Omental fat pad (tissue), 4 donors: ENCODE measurements around the gene CDC42BPB. TPM values are rescaled to one million over a fixed set of nuclear protein-coding genes. Genes with fewer than 3 reads are reported as not detected.

ENCODE experiments used
- ATAC-seq: fragments of 150-250 bp; one replicate; pipeline ENCODE4 v1.9.1; 2016; ENCODE audit warnings: mild to moderate bottlenecking, moderate library complexity; ENCODE audit not compliant: low FRiP score
- DNase-seq: peaks from one replicate; pipeline ENCODE4 v3.0.0-alpha.2; 2019; ENCODE audit warnings: low spot score
- total RNA-seq, 4 donors: library from RNA; depleted of rRNA; stranded (reverse); fragments of >200 nt; gene quantifications; one replicate each; pipeline ENCODE4 v1.1.0, GENCODE V29; 2016
- TF ChIP-seq, protein P1 (sequence below), 3 donors: fragments of 450-650 bp; IDR thresholded peaks; one replicate each; pipeline ENCODE4 v1.5.1; 2016 to 2017; ENCODE audit warnings: antibody characterized with exemption in 3 of 3, mild to moderate bottlenecking in 3 of 3, moderate library complexity in 2 of 3

CDC42BPB gene
- total RNA-seq, 4 donors from 2014 or later, result 63.7 to 131 (median 113) TPM

DNA sequence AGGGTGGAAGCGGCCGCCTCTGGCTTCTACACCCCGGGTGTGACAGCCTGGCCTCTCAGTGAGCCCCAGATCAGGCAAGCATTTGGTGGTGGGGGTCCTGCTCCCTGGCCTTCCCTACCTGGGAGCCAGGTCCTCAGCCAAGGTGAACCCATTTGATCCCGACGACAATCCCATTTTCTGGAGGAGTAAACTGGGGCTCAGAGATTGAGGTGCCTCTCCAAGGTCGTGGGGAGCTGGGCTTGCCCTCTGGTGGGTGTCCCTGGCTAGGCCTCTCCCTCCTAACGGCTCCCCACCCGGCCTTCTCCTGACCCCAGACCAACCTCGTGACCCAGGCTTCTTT is 34.5 kb upstream of the CDC42BPB start:
- TF ChIP-seq, protein P1, sequence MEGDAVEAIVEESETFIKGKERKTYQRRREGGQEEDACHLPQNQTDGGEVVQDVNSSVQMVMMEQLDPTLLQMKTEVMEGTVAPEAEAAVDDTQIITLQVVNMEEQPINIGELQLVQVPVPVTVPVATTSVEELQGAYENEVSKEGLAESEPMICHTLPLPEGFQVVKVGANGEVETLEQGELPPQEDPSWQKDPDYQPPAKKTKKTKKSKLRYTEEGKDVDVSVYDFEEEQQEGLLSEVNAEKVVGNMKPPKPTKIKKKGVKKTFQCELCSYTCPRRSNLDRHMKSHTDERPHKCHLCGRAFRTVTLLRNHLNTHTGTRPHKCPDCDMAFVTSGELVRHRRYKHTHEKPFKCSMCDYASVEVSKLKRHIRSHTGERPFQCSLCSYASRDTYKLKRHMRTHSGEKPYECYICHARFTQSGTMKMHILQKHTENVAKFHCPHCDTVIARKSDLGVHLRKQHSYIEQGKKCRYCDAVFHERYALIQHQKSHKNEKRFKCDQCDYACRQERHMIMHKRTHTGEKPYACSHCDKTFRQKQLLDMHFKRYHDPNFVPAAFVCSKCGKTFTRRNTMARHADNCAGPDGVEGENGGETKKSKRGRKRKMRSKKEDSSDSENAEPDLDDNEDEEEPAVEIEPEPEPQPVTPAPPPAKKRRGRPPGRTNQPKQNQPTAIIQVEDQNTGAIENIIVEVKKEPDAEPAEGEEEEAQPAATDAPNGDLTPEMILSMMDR (IDR thresholded peaks at IDR 0.05), result no peak
- DNase-seq, result no peak

DNA sequence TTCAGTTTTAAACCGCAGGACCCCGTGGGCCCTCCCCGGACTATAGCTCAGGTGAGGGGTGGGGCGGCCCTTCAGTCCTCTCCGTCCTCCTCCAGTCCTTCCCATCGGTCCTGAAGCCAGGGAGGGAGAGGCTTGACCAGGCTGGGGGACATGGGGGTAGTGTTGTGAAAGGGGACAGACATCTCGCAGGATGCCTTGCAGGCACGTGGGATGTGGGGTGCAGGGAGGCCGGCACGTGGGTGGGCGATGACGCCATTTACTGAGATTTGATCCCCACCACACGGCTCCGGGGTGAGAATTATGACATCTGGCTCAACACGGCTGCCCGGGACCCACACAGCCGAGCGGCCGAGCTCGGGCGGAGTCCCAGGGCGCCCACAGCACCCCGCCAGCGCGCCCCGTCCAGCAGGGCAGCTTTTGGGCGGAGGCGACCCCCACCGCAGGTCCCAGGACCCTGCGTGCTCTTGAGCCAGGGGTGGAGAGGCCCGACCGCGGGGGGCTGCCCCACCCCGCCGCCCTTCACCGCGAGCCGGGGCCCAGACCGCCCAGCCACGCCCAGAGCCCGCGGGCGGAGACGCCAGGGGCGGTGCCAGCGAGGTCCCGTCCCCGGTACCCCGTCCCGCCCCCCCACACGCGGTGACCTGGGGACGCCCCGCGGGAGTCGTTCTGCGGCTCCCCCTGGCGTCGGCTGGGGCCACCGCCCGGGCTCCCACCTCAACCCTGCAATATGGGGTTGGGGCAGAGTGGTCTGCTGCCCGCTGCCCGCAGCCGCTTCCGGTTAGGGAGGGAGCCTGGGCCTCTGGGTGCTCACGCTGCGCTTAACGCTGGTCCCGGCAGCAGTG is 33.9 kb upstream of the CDC42BPB start:
- ATAC-seq (peak; percentile 76), DNase-seq (no peak)
- TF ChIP-seq, protein P1 (IDR thresholded peaks at IDR 0.05), result no peak

More for the DNA sequence above, 34.5 kb upstream of the CDC42BPB start:
- ATAC-seq, result no peak

DNA sequence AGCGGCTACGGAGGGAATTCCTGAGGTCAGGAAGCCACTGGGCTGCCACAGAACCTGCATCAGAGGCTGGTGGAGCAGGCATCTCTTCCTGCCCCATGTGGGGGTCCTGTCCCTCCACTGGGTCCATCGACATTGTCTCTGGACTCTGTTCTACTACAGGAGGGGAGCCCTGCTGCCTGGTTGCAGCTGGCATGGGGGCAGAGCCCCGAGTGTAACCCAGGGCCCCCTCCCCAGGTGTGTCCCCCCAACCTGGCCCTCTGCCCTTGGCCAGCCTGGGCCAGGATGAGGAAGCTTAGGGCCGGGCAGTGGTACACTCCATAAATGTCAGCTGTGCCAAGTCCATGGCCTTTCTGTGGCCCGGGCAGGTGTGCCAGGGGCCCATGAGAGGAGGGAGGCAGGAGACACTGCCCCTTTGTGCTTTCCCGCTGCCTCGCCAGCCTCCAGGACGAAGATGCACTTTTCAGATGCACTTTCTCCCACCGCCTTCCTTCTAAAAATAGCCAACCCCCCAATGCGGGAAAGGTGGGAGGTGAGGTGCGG is 33.2 kb upstream of the CDC42BPB start:
- ATAC-seq (no peak), DNase-seq (no peak)
- TF ChIP-seq, protein P1 (IDR thresholded peaks at IDR 0.05), result no peak

DNA sequence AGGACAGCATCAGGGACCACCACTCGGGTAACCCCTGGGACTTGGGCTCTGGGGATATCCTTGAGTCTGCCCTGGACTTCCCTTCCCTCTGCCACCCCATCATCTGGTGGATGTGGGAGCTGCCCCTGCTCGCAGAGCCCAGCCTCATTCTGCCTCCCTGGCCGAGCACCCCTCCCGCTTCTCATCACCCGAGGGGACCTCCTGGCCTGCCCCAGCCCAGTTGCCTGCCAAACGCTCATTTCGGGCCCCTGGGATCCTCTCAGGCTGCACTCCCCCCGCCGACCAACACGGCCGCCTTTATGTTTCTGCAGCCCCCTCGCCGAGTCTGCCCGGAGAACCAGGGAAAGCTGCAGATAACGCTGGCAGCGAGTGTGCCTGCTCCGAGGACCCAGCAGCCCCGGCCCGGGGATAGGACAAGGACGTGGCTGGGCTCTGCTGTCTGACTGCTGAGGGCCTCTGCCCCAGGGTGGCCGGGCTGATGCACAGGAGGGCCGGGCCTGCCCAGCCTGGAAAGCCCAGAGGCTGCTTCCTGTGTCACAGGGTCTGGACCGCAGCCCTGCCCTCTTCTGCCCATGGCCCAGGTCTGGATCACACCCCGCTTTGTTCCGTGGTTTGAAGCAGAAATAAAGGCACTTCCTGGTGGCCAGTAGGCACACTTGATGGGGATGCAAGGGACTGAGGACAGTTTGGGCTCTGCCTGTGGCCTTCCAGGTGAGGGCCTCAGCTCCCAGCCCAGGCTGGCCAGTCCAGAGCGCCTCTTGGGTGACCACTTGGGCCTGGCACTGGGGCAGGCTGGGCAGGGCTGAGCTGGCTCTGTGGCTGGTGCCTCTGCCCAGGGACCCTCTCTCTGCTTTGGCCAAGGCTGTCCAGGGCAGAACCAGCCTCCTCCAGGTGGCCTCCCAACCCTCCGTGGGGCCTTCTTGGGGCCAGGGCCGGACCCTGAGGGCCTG is 32.3 kb upstream of the CDC42BPB start:
- TF ChIP-seq, protein P1 (IDR thresholded peaks at IDR 0.05), result no peak
- no peak for ATAC-seq
- DNase-seq, result no peak

DNA sequence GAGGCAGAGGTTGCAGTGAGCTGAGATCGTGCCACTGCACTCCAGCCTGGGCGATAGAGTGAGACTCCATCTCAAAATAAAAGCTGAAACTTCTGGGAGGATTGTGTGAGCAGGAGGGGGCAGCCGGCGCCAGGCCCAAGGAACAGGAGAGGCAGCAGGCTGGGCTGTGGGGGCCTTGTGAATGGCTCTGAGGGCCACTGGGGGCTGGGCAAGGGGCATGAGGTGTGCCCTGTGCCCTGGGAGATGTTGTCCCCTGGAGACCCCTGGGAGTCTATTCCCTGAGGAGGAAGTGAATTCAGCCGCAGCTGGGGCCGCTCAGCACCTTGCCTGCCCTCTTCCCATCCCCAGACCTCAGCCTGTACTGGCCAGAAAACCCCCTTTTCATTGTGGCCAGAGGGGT is 31.6 kb upstream of the CDC42BPB start:
- DNase-seq, result no peak
- no peak for ATAC-seq
- TF ChIP-seq, protein P1 (IDR thresholded peaks at IDR 0.05), result no peak

DNA sequence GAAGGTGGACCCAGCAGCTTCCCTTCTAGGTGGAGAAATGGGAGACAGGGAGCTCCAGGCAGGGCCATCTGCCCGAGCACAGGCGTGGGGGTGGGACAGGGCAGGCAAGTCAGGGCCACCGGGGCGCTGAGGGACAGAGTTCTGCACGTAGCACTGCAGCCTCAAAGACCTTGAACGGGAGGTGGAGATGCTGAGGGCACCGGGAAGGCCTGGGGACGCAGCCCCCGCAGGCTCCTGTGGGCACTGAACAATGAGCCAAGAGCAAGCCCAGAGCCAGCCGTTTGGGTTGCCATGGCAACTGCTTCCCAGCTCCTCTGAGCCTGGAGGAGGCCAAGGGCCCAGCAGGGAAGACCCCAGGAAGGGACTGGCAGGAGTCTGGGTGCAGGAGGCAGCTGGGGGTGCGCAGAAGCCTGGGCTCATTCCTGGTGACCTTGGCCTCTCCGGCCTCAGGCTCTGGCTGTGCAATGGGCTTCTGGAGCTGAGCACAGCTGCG is 30.0 kb upstream of the CDC42BPB start:
- DNase-seq, result no peak
- no peak for ATAC-seq
- TF ChIP-seq, protein P1 (IDR thresholded peaks at IDR 0.05), result no peak
